ENCODE data around the gene ICOS.

Gene ICOS, protein sequence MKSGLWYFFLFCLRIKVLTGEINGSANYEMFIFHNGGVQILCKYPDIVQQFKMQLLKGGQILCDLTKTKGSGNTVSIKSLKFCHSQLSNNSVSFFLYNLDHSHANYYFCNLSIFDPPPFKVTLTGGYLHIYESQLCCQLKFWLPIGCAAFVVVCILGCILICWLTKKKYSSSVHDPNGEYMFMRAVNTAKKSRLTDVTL

DNA sequence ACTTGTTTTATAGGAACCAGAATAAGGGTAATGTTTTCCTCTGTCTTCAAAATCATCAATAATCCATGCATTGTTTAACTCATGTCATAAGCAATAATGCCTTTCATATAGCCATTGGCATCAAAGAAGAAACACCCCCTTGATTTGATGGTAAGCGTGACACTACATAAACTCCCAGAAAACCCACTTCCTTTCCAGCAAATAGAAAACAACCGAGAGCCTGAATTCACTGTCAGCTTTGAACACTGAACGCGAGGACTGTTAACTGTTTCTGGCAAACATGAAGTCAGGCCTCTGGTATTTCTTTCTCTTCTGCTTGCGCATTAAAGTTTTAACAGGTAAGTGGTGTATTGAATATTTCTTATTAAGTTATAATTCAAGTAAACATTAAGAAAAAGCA, at the start of gene ICOS:
TSS of gene ICOS (plus strand) at position 229 of the 400 bp plus-strand sequence. CDS start at position 281, 52 bp downstream.
- no peak for FAIRE-seq

DNA sequence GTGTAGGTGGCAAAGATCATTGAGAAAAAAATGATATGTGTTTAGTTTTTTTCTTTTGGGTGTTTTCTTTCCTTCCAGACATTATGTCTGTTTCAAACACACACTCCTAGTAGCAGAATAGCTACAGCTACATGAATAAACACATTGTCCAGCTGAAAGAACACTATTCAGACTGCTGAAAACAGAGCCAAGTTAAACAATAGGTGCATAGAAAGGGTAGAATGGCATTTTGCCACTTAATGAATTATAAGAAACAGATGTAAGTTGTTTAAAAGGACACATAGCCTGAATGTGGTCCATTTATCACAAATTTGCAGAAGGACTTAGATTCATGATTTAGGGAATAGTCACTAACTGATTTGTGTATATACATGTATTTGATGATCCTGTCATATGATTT, 48.9 kb upstream of the ICOS start:
- FAIRE-seq, result no peak

DNA sequence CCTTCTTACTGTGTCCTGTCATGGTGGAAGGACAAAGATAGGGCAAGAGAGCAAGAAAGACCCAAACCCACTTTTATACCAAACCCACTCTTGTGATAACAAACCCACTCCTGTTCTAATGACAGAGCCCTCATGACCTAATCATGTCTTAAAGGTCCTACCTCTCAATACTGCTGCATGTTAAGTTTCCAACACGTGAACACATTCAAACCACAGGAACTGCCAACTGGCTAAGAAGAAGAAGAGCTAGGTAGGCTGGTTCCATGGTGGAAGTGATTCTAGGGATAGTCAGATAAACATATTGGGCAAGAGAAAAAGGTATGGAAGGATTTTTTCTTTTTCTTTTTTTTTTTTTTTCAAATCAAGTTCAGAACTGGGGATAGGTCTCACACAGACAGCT, 47.0 kb upstream of the ICOS start:
- FAIRE-seq, result no peak

DNA sequence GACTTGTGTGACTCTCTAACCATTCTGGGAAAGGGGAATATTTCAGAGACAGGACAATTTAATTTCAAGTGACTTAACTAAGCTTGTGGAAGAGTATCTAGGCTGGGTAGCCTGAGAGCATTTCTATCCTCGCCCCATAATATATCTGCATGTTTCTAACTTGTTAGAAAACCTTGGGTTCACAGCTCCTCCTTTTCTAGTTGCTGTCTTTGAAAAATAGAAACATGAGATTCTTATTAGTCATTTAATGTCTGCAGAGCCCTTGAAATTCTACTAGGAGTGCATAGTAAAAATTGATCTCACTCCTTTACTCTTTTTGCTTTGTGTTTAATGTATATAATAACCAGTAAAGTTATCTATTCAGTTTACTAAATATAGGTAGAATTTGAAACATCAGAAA, 46.6 kb upstream of the ICOS start:
- no peak for FAIRE-seq

DNA sequence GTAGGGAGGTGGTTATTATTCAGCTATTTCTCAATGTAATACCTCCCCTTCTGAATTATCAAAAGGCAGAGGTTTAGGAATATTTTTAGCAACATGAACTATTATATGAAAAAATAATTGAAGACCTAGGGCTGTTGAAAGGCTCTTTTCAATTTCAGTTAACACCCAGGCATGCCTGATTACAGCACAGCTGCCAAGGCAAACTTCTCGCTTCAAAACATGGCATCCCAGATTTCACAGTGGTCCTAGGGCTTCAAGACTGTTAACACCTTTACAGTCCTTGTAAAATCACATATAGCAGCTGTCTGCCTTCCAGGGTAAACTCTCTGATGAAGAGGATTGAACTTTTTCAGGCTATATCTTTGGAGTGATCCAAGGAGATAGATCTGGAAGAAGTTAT, 45.8 kb upstream of the ICOS start:
- FAIRE-seq, result no peak

DNA sequence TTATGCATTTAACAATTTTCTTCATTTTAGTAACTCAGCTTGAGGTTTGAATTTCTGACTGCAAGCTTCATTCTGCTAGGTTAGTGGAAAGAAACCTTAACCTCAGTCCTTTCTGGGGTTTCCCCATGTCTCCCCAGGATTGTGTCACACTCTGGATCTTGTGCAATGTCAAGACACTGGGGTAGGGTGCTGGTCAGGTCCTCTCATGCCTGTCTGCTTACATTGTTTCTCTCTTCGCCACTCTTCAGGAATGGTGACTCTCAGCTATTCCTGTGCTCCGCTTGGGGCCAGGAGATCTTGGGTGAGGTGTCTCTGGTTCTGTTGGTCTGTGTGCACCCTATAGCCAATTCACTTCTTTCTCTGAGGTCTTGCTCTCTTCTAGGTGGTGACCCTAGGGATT, 45.1 kb upstream of the ICOS start:
- FAIRE-seq, result no peak

- FAIRE-seq, result no peak
Measured at GRCh38 chr2:203892207-203892606, 44.4 kb upstream of the ICOS start.

DNA sequence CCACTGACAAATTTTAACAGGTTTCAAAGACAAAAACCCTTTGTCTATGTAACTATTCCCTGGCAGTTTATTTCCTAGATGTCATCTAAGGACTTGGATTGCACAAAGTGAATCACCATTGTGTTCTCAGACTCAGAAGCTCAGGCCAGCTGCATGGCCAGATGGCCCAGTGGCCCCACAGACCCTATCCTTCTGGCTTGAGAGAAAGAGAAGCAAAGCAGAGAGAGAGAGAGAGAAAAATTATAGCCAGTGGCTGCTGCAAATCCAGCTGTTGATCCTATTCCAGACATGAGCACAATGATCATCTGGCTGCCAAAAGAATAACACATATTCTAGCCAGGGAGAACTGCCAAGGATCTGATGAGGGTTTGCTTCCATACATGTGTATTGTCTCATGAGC, 43.2 kb upstream of the ICOS start:
- FAIRE-seq, result no peak

DNA sequence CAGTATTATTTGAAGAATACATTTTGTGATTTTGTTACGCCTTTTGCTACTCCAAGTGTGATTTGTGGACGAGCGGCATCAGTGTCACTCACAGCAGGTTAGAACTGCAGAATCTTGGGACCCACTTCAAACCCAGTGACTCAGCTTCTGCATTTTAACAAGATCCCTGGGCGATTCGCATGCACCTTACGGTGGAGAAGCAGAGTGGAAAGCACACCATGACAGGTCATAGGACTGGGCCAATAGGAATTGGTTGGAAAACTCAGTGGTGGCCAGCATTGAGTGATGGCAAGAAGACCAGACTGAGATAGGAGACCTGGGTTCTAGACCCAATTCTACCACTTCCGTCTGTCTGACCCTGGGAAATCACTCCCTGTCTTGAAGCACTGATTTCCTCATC, 42.7 kb upstream of the ICOS start:
- FAIRE-seq, result no peak

DNA sequence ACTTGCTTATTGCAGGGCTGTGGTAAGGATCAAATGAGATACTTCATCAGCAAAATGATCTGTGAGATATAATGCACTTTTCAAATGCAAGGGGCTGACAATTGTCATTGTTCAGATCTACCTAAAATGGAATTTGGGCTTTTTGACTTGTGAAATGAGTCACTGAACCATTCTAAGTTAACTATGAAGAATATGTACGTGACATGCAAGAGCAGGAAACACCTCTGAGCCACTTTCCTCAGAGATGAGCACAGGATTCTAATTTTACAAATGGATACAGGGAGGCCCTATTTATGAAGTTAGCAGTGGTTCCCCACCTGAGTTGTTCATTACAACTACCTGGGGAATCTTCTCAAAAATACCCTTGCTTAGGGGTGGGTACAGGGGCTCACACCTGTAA, 42.3 kb upstream of the ICOS start:
- FAIRE-seq, result no peak

GRCh38 chr2:203897544-203897943, 39.0 kb upstream of the ICOS start:
- FAIRE-seq, result no peak

DNA sequence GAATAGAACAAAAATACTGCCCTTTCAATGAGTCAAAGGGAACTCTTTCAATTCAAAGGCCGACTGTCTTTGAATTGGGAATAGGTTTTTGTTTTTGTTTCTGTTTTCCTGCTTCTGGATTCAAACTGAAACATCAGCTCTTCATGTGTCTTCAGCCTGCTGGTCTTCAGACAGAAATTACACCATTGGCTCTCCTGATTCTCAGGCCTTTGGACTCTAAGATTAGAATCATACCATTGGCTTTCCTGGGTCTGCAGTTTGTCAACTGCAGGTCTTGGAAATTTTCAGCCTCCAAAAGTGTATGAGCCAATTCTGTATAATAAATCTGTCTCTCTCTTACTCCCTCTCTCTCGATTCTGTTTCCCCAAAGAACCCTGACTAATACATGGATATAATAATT, 37.9 kb upstream of the ICOS start:
- FAIRE-seq, result no peak

- FAIRE-seq, result no peak
Measured at GRCh38 chr2:203900253-203900652, 36.3 kb upstream of the ICOS start.

DNA sequence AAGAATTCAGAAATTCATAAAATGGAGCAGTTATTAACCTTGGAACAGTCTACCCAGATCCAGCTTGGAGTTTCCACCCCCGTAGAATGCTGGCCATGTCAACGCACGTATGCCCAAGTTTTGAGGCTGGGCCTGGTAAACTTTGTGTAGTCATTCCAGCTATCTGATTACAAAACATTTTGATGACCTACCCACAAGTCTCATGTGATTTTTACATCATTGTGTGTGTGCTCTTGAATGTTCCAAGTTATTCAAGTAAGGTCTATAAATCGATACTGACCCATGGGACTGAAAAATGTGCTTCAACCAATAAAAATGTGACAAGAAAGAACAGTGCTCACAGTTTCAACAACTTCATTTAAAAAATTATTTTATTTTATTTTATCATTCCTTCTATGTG, 32.5 kb upstream of the ICOS start:
- no peak for FAIRE-seq

- no peak for FAIRE-seq
Measured at GRCh38 chr2:203905656-203906055, 30.9 kb upstream of the ICOS start.

DNA sequence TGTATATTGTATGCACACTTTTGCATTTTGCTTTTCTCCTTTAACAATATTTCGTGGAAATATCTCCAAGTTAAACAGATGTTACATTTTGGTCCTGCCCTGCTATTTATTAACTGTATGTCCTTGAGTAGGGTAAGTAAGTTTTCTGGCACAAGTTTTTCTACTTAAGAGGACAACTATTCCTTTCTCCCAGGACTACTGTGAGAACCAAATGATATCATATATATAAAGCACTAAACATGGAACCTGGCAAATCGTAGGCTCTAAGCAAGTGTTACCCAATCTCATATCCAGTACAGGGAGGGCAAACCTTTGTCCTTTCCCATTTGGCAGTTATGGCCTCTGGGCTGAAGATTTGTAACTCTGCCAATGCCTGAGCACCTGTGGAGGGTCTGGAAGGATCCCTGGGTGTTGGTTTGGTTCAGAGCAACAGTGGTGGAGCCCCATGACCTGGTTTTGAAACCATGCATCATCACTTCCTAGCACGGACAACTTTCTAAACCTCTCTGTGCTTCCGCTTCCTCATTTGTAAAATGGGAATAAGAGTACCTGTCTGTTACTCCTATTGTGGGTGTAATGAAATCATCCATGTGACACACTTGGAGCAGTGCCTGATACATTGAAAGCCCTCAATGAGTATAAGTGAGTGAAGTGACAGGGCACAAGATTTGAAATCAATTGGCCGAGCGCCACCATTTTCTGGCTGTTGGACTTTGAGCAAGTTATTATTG, 28.3 kb upstream of the ICOS start:
- FAIRE-seq, result no peak

- FAIRE-seq, result no peak
Measured at GRCh38 chr2:203908797-203909185, 27.8 kb upstream of the ICOS start.

- peak; percentile 25 for FAIRE-seq
Measured at GRCh38 chr2:203909261-203909967, 27.1 kb upstream of the ICOS start.

- no peak for FAIRE-seq
Measured at GRCh38 chr2:203909974-203910373, 26.6 kb upstream of the ICOS start.

GRCh38 chr2:203913947-203914346, 22.6 kb upstream of the ICOS start:
- FAIRE-seq, result no peak

GRCh38 chr2:203914546-203915182, 21.9 kb upstream of the ICOS start:
- no peak for FAIRE-seq

DNA sequence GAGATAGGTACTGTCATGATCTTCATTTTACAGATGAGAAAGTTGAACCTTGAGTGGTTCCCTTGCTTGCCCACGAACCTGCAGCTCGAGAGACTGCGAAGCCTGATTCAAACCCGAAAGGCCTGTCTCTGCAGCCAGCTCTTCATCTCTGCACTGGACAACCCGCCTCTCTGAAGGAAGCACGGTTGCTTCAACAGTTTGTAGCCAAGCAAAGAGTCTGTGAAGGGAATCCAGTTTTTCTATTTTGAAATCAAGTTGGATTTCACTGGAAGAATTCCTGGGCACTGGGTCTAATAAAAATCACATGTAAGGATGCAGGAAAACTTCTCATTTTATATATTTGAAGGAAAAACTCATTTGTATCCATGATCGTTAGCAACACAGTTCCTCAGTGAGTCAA, 21.3 kb upstream of the ICOS start:
- FAIRE-seq, result no peak

DNA sequence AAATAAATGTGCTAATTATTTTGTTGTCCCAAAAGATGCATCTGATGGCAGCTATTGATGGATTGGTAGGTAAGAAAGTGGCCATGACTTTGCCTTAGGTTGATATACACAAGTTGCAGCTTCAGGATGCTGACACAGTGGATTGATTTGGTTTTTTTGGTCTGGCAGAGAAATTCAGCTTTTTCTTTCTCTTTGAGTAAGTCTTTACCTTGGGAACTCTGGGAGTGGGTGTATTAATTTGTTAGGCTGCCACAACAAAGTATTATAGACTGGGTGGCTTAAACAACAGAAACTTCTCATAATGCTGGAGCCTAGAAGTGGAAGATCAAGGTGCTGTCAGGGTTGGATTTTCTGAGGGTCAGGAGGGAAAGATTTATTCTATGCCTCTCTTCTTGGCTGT, 19.8 kb upstream of the ICOS start:
- no peak for FAIRE-seq

- no peak for FAIRE-seq
Measured at GRCh38 chr2:203918264-203918663, 18.3 kb upstream of the ICOS start.

All from G401.6 (cell line).